ENCODE results near the gene PLSCR4. TPM values are rescaled to one million over a fixed set of nuclear protein-coding genes. Genes with fewer than 3 reads are reported as not detected.
A peak's percentile ranks its signal among the peaks of the same experiment; 100 is the strongest.

The PLSCR4 gene
- total and polyA plus RNA-seq, 2 of the 4 experiments (the other 2 are of a cell fraction): 3.8 to 4.4 TPM

GRCh38 chr3:146275476-146275875, 24.6 kb upstream of the PLSCR4 start:
- no peak for ATAC-seq (ENCODE audit: low read depth)

More at GRCh38 chr3:146275476-146275875, 24.6 kb upstream of the PLSCR4 start:
- H2BK20ac ChIP-seq (ENCODE audit: low read depth, low read length): peak overlapping the region; percentile 66; the same call in 1 of the 2 replicates
- no peak overlapping the region for H3K4me2 ChIP-seq (ENCODE audit: low read depth, low read length)
- H3K36me3 ChIP-seq (ENCODE audit: control insufficient read depth, insufficient read depth, low read length): no peaks in the 10 kb centered on the region
- peaks cover 4% of the 10 kb centered on the region for H3K4me1 ChIP-seq (ENCODE audit: control insufficient read depth, insufficient read depth, low read length)
- TF ChIP-seq CTCF (conservative IDR thresholded peaks at IDR 0.05; ENCODE audit: low read depth, low read length) (no peak), RAD21 (IDR thresholded peaks at IDR 0.05; ENCODE audit: low read length) (no peak), NFE2L2 (IDR thresholded peaks at IDR 0.05; ENCODE audit: low read depth, low read length) (no peak), CHD1 (IDR thresholded peaks at IDR 0.05; ENCODE audit: low read depth, low read length) (no peak), MAFK (IDR thresholded peaks at IDR 0.05; ENCODE audit: low read depth, low read length) (no peak), MAZ (IDR thresholded peaks at IDR 0.05; ENCODE audit: borderline replicate concordance, low read depth, low read length) (no peak), RFX5 (IDR thresholded peaks at IDR 0.05; ENCODE audit: low read depth, low read length) (no peak), BHLHE40 (IDR thresholded peaks at IDR 0.05; ENCODE audit: low read depth, low read length) (no peak), SMC3 (IDR thresholded peaks at IDR 0.05; ENCODE audit: low read depth, low read length) (no peak), FOS (IDR thresholded peaks at IDR 0.05; ENCODE audit: low read depth, low read length) (no peak), ELK1 (IDR thresholded peaks at IDR 0.05; ENCODE audit: borderline replicate concordance, low read depth, low read length) (no peak), CEBPB (IDR thresholded peaks at IDR 0.05; ENCODE audit: low read depth, low read length) (no peak), POLR2A (IDR thresholded peaks at IDR 0.05; ENCODE audit: low read depth, low read length) (no peak), RCOR1 (IDR thresholded peaks at IDR 0.05; ENCODE audit: insufficient replicate concordance, low read length) (no peak), MXI1 (IDR thresholded peaks at IDR 0.05; ENCODE audit: borderline replicate concordance, low read depth, low read length) (no peak)
- TF ChIP-seq, protein P1, sequence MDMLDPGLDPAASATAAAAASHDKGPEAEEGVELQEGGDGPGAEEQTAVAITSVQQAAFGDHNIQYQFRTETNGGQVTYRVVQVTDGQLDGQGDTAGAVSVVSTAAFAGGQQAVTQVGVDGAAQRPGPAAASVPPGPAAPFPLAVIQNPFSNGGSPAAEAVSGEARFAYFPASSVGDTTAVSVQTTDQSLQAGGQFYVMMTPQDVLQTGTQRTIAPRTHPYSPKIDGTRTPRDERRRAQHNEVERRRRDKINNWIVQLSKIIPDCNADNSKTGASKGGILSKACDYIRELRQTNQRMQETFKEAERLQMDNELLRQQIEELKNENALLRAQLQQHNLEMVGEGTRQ (IDR thresholded peaks at IDR 0.05; ENCODE audit: low read depth, low read length): no peak
- peak overlapping the region; percentile 8; the same call in 1 of the 2 replicates for H3K23ac ChIP-seq (ENCODE audit: low read depth, low read length)
- peak overlapping the region; percentile 60 for H3K4ac ChIP-seq (ENCODE audit: low read depth, low read length)
- 0 out of 3 replicates have a peak overlapping the region, but pooled peaks have one; percentile 41 for H2BK15ac ChIP-seq (ENCODE audit: low read depth, low read length)
- peak overlapping the region; percentile 50 for H2BK5ac ChIP-seq (ENCODE audit: low read depth, low read length, poor library complexity, severe bottlenecking)
- ChIA-PET CTCF (no interaction called here), POLR2A (ENCODE audit: unreplicated experiment) (interaction anchor here (0.6 kb wide), 1 partner anchor 123 kb away, joined by 3 read pairs; no protein-coding TSS in a partner anchor)
- no TSS peak for BruUV-seq (replicated peaks)
- no peak overlapping the region for H3K27ac ChIP-seq (ENCODE audit: insufficient read depth, low read length)
- WGBS, 2 experiments (ENCODE audit: extremely low coverage in 2 of 2, insufficient read length in 1 of 2): 100% methylated on average over 1 of the region's 3 CpGs; no CpG with 5 or more reads in 1 of the 2 experiments
- H4K20me1 ChIP-seq (ENCODE audit: insufficient read depth, low read length): no peaks in the 10 kb centered on the region
- no peak for DNase-seq
- H3K9me1 ChIP-seq (ENCODE audit: insufficient read depth, low read length): peaks cover 3% of the 10 kb centered on the region
- H3K9me3 ChIP-seq (ENCODE audit: control insufficient read depth, insufficient read depth, low read length): no peaks in the 10 kb centered on the region
- peak overlapping the region; percentile 71; the same call in 1 of the 2 replicates for H2BK120ac ChIP-seq (ENCODE audit: low read depth, low read length)
- peak overlapping the region; percentile 25 for H3K14ac ChIP-seq (replicated peaks; ENCODE audit: low read depth, low read length)
- no peak overlapping the region for H2AK9ac ChIP-seq (replicated peaks; ENCODE audit: low read depth, low read length, poor library complexity)
- no peak overlapping the region for H4K91ac ChIP-seq (ENCODE audit: insufficient read depth, low read depth, low read length)
- intact Hi-C loops (cut with micrococcal nuclease) (loop anchor here (2.0 kb wide), 1 partner anchor 43 kb away; no protein-coding TSS in a partner anchor), in situ Hi-C loops (cut with MboI; ENCODE audit: low sequenced_read_pairs) (no loop called here), dilution Hi-C loops (cut with HindIII; ENCODE audit: low sequenced_read_pairs, unreplicated experiment) (no loop called here)
- H4K8ac ChIP-seq (ENCODE audit: low read depth in 2 of 2, low read length in 2 of 2): peak overlapping the region in 1 of 2 experiments; percentile 29; a peak in 1 of 4 replicates
- no peaks in the 10 kb centered on the region for H3K79me1 ChIP-seq (ENCODE audit: low read depth in 1 of 2, low read length in 2 of 2)
- H3K4me3 ChIP-seq (ENCODE audit: insufficient read depth, low read depth, low read length): no peak overlapping the region
- no peak overlapping the region for H3K18ac ChIP-seq (ENCODE audit: low read depth, low read length)
- no peak overlapping the region; the same call in 1 of the 2 replicates for H2AK5ac ChIP-seq (ENCODE audit: low read depth, low read length)
- no peak overlapping the region for H3K9ac ChIP-seq (ENCODE audit: low read depth, low read length)
- no peaks in the 10 kb centered on the region for H3K27me3 ChIP-seq (ENCODE audit: control insufficient read depth, insufficient read depth, low read length)
- no peak overlapping the region for H3K56ac ChIP-seq (ENCODE audit: extremely low read depth, insufficient read depth, low read length)
- no peak overlapping the region for H2AFZ ChIP-seq (replicated peaks; ENCODE audit: low read length, poor library complexity)
- 0 out of 2 replicates have a peak overlapping the region, but pooled peaks have one; percentile 5 for H4K5ac ChIP-seq (ENCODE audit: low read depth, low read length)
